HUES48 (cell line): ENCODE data around the gene PPP1R2C.

Source experiments
- H3K27ac ChIP-seq: one replicate; pipeline ENCODE4 v1.7.0; 2013; ENCODE audit warnings: low read depth, low read length, inconsistent platforms
- H3K27me3 ChIP-seq: 2 replicates; pipeline ENCODE4 v1.6.1; 2013; ENCODE audit warnings: mild to moderate bottlenecking, low read length; ENCODE audit not compliant: control insufficient read depth, insufficient read depth
- H3K36me3 ChIP-seq: 2 replicates; pipeline ENCODE4 v1.6.1; 2013; ENCODE audit warnings: low read length; ENCODE audit not compliant: control insufficient read depth, insufficient read depth
- H3K4me1 ChIP-seq: 2 replicates; pipeline ENCODE4 v1.6.1; 2013; ENCODE audit warnings: mild to moderate bottlenecking, low read length; ENCODE audit not compliant: control insufficient read depth, insufficient read depth
- H3K4me3 ChIP-seq: 2 replicates; pipeline ENCODE4 v1.5.1; 2013; ENCODE audit warnings: mild to moderate bottlenecking, low read depth, low read length
- H3K9ac ChIP-seq: 2 replicates; pipeline ENCODE4 v1.6.1; 2013; ENCODE audit warnings: mild to moderate bottlenecking, low read depth, low read length, moderate library complexity
- H3K9me3 ChIP-seq: 2 replicates; pipeline ENCODE4 v1.6.1; 2013; ENCODE audit warnings: low read length; ENCODE audit not compliant: control insufficient read depth, insufficient read depth

The PPP1R2C gene

DNA sequence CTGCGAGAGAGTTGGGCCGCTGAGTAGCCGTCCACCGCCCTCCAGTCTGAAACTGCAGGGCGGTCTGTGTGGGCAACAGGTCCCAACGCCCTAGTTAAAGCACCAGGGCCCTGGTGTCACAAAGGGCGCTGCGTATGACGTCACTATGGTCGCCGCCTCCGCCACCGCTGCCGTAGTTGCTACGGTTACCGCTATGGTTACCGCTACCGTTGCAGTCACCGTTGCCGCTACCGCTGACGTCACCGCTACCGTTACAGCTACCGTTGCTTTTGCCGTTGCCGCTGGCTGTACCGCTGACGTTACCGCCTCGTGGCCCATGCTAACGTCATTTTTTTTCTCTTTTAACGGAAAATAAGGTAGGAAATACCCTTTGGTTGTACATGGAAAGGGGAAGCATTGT lies at the start of gene PPP1R2C:
TSS of gene PPP1R2C (minus strand) at position 68 of the 400 bp plus-strand sequence. CDS start 84 bp downstream, outside the sequence.
- Histone ChIP-seq H3K9ac (no peak within 1 kb of the TSS), H3K36me3 (no peaks in the 10 kb centered on the region), H3K9me3 (peaks cover 16% of the 10 kb centered on the region), H3K4me3 (no peak within 1 kb of the TSS), H3K27me3 (no peaks in the 10 kb centered on the region), H3K4me1 (no peaks in the 10 kb centered on the region), H3K27ac (no peak within 1 kb of the TSS)

DNA sequence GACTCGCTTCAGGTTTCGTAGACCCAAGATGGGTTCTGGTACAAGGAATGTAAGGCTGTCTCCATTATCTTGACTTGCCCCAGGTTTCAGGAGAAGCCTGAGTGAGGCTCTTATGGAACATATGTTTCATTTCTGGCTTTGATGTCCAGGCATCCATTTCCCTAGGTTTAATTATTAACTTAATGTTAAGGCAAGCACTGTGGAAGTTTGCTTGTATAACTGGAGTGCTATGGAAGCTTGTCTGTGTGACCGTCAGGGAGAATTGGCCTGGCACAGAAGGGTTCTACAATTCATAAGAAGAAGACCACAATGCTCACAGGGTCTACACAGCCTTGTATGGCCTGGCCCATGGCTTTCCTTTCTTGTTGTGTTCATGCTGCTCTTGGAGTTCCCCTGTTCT lies 47.2 kb upstream of the PPP1R2C start:
- Histone ChIP-seq H3K36me3 (no peaks in the 10 kb centered on the region), H3K27ac (no peak overlapping the region), H3K4me1 (peaks cover 6% of the 10 kb centered on the region; the same call in 1 of the 2 replicates), H3K27me3 (no peaks in the 10 kb centered on the region), H3K9ac (no peak overlapping the region), H3K4me3 (no peak overlapping the region), H3K9me3 (peaks cover 18% of the 10 kb centered on the region)

DNA sequence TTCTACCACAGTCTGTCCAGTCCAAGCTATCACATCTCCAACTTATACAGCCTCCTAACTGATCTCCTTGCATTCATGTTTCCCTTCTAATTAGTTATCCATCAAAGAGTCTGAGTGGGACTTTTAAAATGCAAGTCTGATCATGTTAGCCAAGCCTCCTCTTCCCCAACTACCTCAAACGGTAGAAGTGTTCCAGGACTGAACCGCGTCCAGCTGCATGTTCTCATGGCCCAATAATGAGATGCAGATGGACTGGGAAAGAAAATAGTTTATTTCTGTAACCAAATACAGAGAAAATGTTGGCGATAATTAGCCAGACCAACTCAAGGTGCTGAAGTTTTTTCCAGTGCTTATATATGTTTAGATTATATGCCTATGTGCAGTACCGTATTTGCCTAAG lies 46.6 kb upstream of the PPP1R2C start:
- Histone ChIP-seq H3K36me3 (no peaks in the 10 kb centered on the region), H3K27ac (no peak overlapping the region), H3K9ac (no peak overlapping the region), H3K4me3 (no peak overlapping the region), H3K9me3 (peaks cover 25% of the 10 kb centered on the region), H3K27me3 (no peaks in the 10 kb centered on the region), H3K4me1 (peaks cover 6% of the 10 kb centered on the region; the same call in 1 of the 2 replicates)

DNA sequence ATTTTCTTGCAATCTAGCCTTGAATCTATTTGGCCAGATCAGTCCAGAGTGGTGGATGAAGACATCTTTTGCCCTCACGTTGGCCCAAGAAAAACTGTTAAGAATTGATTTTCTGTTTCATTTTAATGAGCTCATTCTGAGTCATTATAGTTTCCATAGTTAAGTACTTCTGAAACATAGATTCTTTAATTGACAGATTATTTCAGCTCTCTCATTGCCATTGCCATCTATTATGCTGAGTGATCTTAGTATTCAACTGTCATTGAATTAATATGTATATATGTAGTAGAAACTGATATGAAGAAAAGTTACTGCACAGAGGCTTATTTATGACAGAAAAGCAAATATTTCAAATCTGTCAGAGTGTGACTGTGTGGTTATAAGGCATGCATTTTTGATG lies 45.5 kb upstream of the PPP1R2C start:
- Histone ChIP-seq H3K4me1 (peaks cover 6% of the 10 kb centered on the region; the same call in 1 of the 2 replicates), H3K36me3 (no peaks in the 10 kb centered on the region), H3K27me3 (no peaks in the 10 kb centered on the region), H3K4me3 (no peak overlapping the region), H3K27ac (no peak overlapping the region), H3K9me3 (peaks cover 29% of the 10 kb centered on the region), H3K9ac (no peak overlapping the region)

DNA sequence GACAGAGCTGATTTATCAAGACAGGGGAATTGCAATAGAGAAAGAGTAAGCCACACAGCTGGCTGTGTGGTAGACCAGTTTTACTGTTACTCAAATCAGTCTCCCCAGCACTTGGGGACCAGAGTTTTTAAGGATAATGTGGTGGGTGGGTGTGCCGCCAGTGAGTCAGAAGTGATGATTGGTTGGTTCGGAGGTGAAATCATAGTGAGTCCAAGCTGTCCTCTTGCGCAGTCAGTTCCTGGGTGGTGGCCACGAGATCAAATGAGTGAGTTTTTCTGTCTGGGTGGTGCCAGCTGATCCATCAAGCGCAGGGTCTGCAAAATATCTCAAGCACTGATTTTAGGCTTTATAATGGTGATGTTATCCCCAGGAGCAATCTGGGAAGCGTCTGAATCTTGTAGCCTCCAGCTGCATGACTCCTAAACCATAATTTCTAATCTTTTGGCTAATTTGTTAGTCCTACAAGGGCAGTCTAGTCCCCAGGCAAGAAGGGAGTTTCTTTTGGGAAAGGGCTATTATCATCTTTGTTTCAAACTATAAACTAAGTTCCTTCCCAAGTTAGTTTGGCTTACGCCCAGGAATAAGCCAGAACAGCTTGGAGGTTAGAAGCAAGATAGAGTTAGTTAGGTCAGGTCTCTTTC lies 44.0 kb upstream of the PPP1R2C start:
- no peak overlapping the region for H3K27ac ChIP-seq
- peaks cover 39% of the 10 kb centered on the region for H3K9me3 ChIP-seq
- no peak overlapping the region for H3K4me3 ChIP-seq
- H3K27me3 ChIP-seq = no peaks in the 10 kb centered on the region
- H3K36me3 ChIP-seq = no peaks in the 10 kb centered on the region
- peaks cover 6% of the 10 kb centered on the region; the same call in 1 of the 2 replicates for H3K4me1 ChIP-seq
- no peak overlapping the region for H3K9ac ChIP-seq

DNA sequence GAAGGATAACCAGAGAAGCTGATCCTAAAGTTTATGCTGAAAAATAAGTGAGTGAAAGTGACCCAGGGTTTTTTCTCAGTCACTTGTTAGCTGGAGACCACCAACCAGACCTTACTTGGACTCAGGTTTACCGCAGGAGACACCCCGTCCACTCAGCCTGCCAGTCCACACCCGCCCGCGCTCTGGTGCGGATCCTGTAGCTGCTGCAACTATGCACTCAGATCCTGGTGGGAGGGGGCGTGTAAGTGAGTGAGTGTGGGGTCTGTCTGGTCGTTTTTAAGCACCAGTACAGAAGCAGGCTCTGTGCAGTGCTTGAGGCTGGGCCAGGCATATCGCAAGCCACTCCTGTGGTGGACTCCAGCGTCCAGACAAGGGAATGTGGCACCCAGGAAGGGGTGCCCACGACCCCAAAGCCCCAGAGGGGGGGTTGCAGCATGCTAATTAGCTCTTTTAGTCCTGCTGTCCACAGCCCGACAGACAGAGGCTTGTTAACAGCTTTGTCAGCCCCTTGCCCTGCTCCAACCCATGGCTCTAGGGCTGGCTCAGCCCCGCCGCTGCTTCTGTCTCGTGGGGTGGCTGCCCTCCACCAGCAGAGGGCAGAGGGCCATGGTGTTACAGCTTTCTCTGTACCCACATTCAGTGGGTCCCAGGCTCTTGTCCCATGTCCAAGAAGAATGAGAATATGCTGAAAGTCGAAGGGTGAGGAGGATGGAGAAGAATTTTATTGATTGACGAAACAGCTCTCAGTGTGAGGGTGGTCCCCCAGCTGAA lies 40.4 kb upstream of the PPP1R2C start:
- Histone ChIP-seq H3K9me3 (peaks cover 35% of the 10 kb centered on the region), H3K4me1 (peaks cover 6% of the 10 kb centered on the region; the same call in 1 of the 2 replicates), H3K27ac (no peak overlapping the region), H3K4me3 (0 out of 2 replicates have a peak overlapping the region, but pooled peaks have one; percentile 9), H3K36me3 (no peaks in the 10 kb centered on the region), H3K27me3 (no peaks in the 10 kb centered on the region), H3K9ac (no peak overlapping the region)

DNA sequence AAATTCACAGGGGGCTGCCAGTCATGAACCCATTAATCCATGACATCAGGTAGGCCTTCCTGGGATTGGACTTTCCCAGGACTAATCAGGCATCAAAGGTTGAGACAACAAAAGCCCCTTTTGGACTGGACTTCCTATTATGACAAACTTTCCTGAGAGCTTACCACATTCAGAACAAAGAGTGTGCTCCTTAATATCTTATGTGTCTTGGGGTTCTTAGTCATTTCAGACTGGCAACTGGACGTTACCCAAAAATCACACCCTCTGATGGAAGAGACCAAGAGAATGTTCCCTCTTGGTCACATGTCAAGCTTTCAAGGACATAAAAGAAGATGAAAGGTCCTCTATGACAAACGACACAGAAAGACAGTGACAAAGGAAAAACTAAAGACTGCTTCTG lies 31.6 kb upstream of the PPP1R2C start:
- Histone ChIP-seq H3K36me3 (no peaks in the 10 kb centered on the region), H3K4me3 (no peak overlapping the region), H3K4me1 (peaks cover 40% of the 10 kb centered on the region), H3K27me3 (no peaks in the 10 kb centered on the region), H3K9me3 (no peaks in the 10 kb centered on the region; the same call in none of the 2 replicates), H3K27ac (no peak overlapping the region), H3K9ac (no peak overlapping the region)

DNA sequence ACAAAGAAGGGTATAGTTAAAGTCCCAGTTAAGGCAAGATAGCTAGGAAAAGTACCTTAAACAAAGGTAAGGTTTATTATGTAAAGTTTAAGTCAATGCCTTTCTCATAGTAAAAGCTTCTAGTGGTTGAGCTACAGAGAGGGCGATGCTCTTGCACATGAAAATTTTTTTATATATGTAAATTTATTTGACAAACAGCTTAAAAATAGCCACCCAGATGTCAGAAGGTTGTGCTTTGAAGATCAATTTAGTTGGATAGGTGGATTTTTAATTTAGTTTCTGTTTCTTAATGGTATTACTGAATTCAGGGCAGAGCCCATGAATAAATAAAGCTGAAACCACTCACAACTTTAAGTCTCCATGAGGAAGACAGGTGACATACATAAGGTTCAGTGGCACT lies 29.4 kb upstream of the PPP1R2C start:
- Histone ChIP-seq H3K4me1 (peaks cover 60% of the 10 kb centered on the region), H3K27ac (no peak overlapping the region), H3K36me3 (no peaks in the 10 kb centered on the region), H3K4me3 (no peak overlapping the region), H3K9me3 (no peaks in the 10 kb centered on the region; the same call in 1 of the 2 replicates), H3K9ac (no peak overlapping the region), H3K27me3 (no peaks in the 10 kb centered on the region)

DNA sequence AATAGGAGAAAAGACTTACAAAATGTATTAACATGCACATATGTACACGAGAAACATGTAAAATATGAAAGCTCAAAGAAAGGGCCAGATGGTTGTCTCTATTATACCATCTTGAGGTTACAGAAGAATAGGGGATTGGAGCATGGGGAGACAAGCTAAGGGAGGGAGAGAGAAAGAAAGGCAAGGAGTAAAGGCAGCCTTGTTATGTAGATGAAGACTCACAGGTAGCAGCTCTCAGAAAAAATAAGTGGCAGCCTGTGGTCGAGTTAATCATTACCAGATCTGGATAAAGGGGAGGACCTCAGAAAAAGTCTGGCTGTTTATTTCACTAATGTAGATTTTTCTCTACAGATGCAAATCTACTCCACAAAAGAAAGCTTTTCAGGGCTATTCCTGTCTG lies 26.6 kb upstream of the PPP1R2C start:
- Histone ChIP-seq H3K9ac (peak overlapping the region; percentile 52; the same call in 1 of the 2 replicates), H3K27ac (peak overlapping the region; percentile 89), H3K27me3 (no peaks in the 10 kb centered on the region), H3K4me1 (peaks cover 59% of the 10 kb centered on the region), H3K4me3 (no peak overlapping the region), H3K36me3 (no peaks in the 10 kb centered on the region), H3K9me3 (no peaks in the 10 kb centered on the region; the same call in 1 of the 2 replicates)

DNA sequence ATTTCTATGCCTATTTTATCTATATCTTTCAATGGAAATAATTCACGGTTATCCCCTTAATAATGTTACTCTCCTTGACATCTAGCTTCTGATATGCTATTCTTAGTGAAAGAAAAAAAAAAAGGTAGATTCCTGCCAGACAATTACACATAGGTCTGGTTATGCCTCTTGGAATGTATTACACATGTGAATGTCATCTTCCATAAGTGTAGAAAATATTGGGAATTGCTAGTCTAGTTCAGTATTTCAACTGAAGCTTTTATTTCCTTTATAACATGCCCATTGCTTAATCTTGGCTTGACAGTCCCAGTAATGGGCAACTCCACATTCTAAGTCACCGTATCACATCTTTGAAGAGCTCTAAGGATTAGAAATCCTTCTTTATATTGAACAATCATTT lies 25.4 kb upstream of the PPP1R2C start:
- H3K9ac ChIP-seq = no peak overlapping the region
- H3K27ac ChIP-seq = no peak overlapping the region
- no peaks in the 10 kb centered on the region; the same call in 1 of the 2 replicates for H3K9me3 ChIP-seq
- no peaks in the 10 kb centered on the region for H3K27me3 ChIP-seq
- no peak overlapping the region; the same call in 1 of the 2 replicates for H3K4me3 ChIP-seq
- peaks cover 50% of the 10 kb centered on the region for H3K4me1 ChIP-seq
- H3K36me3 ChIP-seq = no peaks in the 10 kb centered on the region

DNA sequence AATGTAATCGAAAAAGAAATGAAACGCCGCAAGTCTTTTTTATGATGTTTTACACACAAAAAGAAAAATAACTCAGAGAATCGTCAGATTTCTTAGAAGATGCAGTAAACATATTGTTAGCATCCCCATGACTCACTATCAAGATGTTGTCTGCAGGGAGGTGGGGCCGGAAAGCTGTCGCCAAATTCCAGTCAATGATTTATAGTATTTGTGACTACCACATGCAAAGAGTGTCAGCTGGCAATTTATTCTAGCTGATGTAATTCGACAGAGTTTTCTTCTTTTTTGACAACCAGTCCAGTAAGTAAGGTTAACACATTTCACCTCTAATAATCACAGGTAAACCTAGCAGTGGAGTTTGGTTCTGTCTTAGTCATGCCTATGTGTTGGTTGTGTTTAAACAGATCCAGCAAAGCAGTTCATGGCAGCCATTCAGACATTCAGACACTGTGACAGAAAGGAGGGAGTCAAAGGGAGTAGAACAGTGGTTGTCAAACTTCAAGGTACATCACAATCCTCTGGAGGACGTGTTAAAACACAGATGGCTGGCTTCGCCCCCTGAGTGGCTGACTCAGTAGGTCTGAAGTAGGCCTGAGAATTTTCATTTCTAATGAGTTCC lies 19.8 kb upstream of the PPP1R2C start:
- Histone ChIP-seq H3K4me3 (no peak overlapping the region), H3K9me3 (peaks cover 28% of the 10 kb centered on the region), H3K4me1 (peaks cover 3% of the 10 kb centered on the region; the same call in 1 of the 2 replicates), H3K27me3 (no peaks in the 10 kb centered on the region), H3K36me3 (no peaks in the 10 kb centered on the region), H3K9ac (no peak overlapping the region), H3K27ac (no peak overlapping the region)
